Psoas muscle (tissue), 8 donors: ENCODE results near the gene KRTAP12-2. TPM values are rescaled to one million over a fixed set of nuclear protein-coding genes. Genes with fewer than 3 reads are reported as not detected.
"Not testable (repeated sequence)": the region's sequence is repeated elsewhere in the genome, so short reads cannot be mapped to it uniquely, and the experiment has no call there.

Experiments
- ATAC-seq, 4 donors: fragments of 200-7000 bp; cut with Tn5 transposase; one replicate each; pipeline ENCODE4 v1.9.1; 2020; ENCODE audit warnings: moderate library complexity in 3 of 4, mild to moderate bottlenecking in 2 of 4
- DNase-seq, 2 donors: peaks; one replicate each; pipeline ENCODE4 v3.0.0-alpha.2; 2020
- H3K27ac ChIP-seq: fragments of 200-600 bp; one replicate; pipeline ENCODE4 v1.8.0; 2022
- H3K27me3 ChIP-seq, 3 donors: fragments of 200-600 bp in 1 of 3; one replicate each; pipeline versions ENCODE4 v1.6.1 to v1.8.0; 2013 to 2022; ENCODE audit warnings: low read length in 2 of 3, mild to moderate bottlenecking in 2 of 3, moderate library complexity in 1 of 3; ENCODE audit not compliant: insufficient read depth in 3 of 3
- H3K36me3 ChIP-seq, 2 donors: fragments of 200-600 bp in 1 of 2; one replicate each; pipeline versions ENCODE4 v1.6.1 to v1.8.0; 2013 to 2022; ENCODE audit warnings: low read depth in 1 of 2, mild to moderate bottlenecking in 1 of 2, moderate library complexity in 1 of 2; ENCODE audit not compliant: insufficient read depth in 1 of 2
- H3K4me1 ChIP-seq: fragments of 200-600 bp; one replicate; pipeline ENCODE4 v1.8.0; 2022
- H3K4me3 ChIP-seq: fragments of 200-600 bp; one replicate; pipeline ENCODE4 v1.8.0; 2022; ENCODE audit warnings: mild to moderate bottlenecking
- H3K9me3 ChIP-seq: fragments of 200-600 bp; one replicate; pipeline ENCODE4 v1.8.0; 2022
- CTCF ChIP-seq: fragments of 200-600 bp; IDR thresholded peaks from one replicate; pipeline ENCODE4 v1.8.0; 2022; ENCODE audit warnings: antibody characterized with exemption
- WGBS, 3 donors: extraction: QIAGEN DNeasy Blood & Tissue Kit; methylation state at CpG; one replicate each; pipeline versions ENCODE4 v1.1.6 to v1.1.7; 2013; 5-methylcytosine and 5-hydroxymethylcytosine counted together
- intact Hi-C, 2 donors: fragments of 100-400 bp; cut with DNase I; formaldehyde crosslinking; loops; one replicate each; pipeline versions ENCODE4 v1.11.0 to v1.14.2; 2022
- polyA plus RNA-seq, 3 donors: library from polyadenylated mRNA; stranded (reverse); fragments of 200-250 nt; gene quantifications; one replicate each; pipeline ENCODE4 v1.2.3, GENCODE V29; 2013
- total RNA-seq, 4 donors: library from RNA; stranded (reverse); fragmentation: NEBNext Ultra II Directional in 2 of 4; extraction: Animal tissue kit (Norgen Biotek cat#: 25700) in 2 of 4; gene quantifications; one replicate each; pipeline versions ENCODE4 v1.2.1 to v1.2.4, GENCODE V29; 2021 to 2023
- donor health status: healthy with polysubstance abuse.
- donor health status: DM: no; HTN: no; CAD: no; lungs with moderate emphysema.
- donor health status: Bipolar disorder and iron deficiency.
- donor health status: healthy.
- donor health status: DM: yes; HTN: yes; CAD: no.
- donor health status: DM: no; HTN: no; CAD: no.
- donor health status: DM: no; HTN: no; CAD: no.
- donor health status: DM: yes; HTN: yes; CAD: no.

KRTAP12-2 gene
- total and polyA plus RNA-seq, 7 donors, result not detected

- no peak for TF ChIP-seq CTCF
- Histone ChIP-seq H3K27ac (no peak overlapping the region), H3K4me3 (no peak overlapping the region), H3K27me3 (peaks cover 0 to 39% (median 7%) of the 10 kb centered on the region in 3 donors), H3K9me3 (peaks cover 3% of the 10 kb centered on the region), H3K4me1 (no peaks in the 10 kb centered on the region), H3K36me3 (no peaks in the 10 kb centered on the region)
- WGBS, 3 donors, result 18 to 23% (median 18%) methylated on average over 11 of the region's 11 CpGs
- intact Hi-C loops, result no loop called here
- DNase-seq (no peak), ATAC-seq (no peak)
Observed at GRCh38 chr21:44687671-44688070, 20.9 kb upstream of the KRTAP12-2 start.

- intact Hi-C loops, result no loop called here
- 28 to 34% (median 29%) methylated on average over 25 of the region's 25 CpGs for WGBS, 3 donors
- no peak overlapping the region for H3K4me3 ChIP-seq
Observed at GRCh38 chr21:44686843-44687561, 20.3 kb upstream of the KRTAP12-2 start.

GRCh38 chr21:44686000-44686781, 19.5 kb upstream of the KRTAP12-2 start:
- 36 to 46% (median 39%) methylated on average over 12 to 14 of the region's 14 CpGs for WGBS, 3 donors
- DNase-seq (no peak), ATAC-seq (no peak)
- intact Hi-C loops, result no loop called here
- Histone ChIP-seq H3K4me3 (no peak overlapping the region), H3K9me3 (no peaks in the 10 kb centered on the region), H3K27ac (no peak overlapping the region), H3K27me3 (peaks cover 0 to 43% (median 11%) of the 10 kb centered on the region in 3 donors), H3K4me1 (no peaks in the 10 kb centered on the region), H3K36me3 (no peaks in the 10 kb centered on the region)
- TF ChIP-seq CTCF, result no peak

More at GRCh38 chr21:44686843-44687561, 20.3 kb upstream of the KRTAP12-2 start:
- no peak for ATAC-seq
- TF ChIP-seq CTCF, result no peak
- no peak for DNase-seq
- no peaks in the 10 kb centered on the region for H3K4me1 ChIP-seq
- no peaks in the 10 kb centered on the region for H3K36me3 ChIP-seq
- H3K9me3 ChIP-seq, result no peaks in the 10 kb centered on the region
- no peak overlapping the region for H3K27ac ChIP-seq
- peaks cover 0 to 43% (median 9%) of the 10 kb centered on the region in 3 donors for H3K27me3 ChIP-seq

- ATAC-seq, H3K27ac ChIP-seq, DNase-seq, H3K4me3 ChIP-seq, H3K4me1 ChIP-seq, H3K9me3 ChIP-seq, H3K36me3 ChIP-seq, intact Hi-C loops: not testable (repeated sequence)
- WGBS, 3 donors, result 73 to 82% (median 76%) methylated on average over 6 of the region's 6 CpGs
- H3K27me3 ChIP-seq, result peaks cover 0 to 48% (median 11%) of the 10 kb centered on the region in 3 donors
Observed at GRCh38 chr21:44685050-44685449, 18.3 kb upstream of the KRTAP12-2 start.

- no peak overlapping the region for H3K4me3 ChIP-seq
- DNase-seq (no peak), ATAC-seq (no peak)
- 66 to 77% (median 74%) methylated on average over 6 of the region's 6 CpGs for whole genome bisulfite sequencing, 3 donors
- no peak overlapping the region for H3K27ac ChIP-seq
- TF ChIP-seq CTCF, result no peak
- H3K36me3 ChIP-seq, result no peaks in the 10 kb centered on the region
- H3K9me3 ChIP-seq, result no peaks in the 10 kb centered on the region
- H3K4me1 ChIP-seq, result no peaks in the 10 kb centered on the region
- intact Hi-C loops, result no loop called here
- peaks cover 0 to 52% (median 11%) of the 10 kb centered on the region in 3 donors for H3K27me3 ChIP-seq
Observed at GRCh38 chr21:44684483-44684882, 17.8 kb upstream of the KRTAP12-2 start.
